Caco-2 (cell line): ENCODE measurements around the gene FAS. TPM values are rescaled to one million over a fixed set of nuclear protein-coding genes. Genes with fewer than 3 reads are reported as not detected.

ENCODE experiments used
- Bru-seq: library from RNA; stranded (reverse); fragments of 400-500 nt; gene quantifications from one replicate; lab custom pipeline; 2021; lab: Mats Ljungman, UMichigan
- BruChase-seq, 2 experiments: library from RNA; stranded (reverse); fragments of 400-500 nt; gene quantifications; one replicate each; lab custom pipeline; 2021; lab: Mats Ljungman, UMichigan
- BruUV-seq: library from RNA; stranded (reverse); fragments of 400-500 nt; replicated peaks from 2 replicates; lab custom pipeline; 2021; lab: Mats Ljungman, UMichigan
- CTCF ChIA-PET: fragments of 300-600 bp; sonication (Branson Sonifier 250); formaldehyde crosslinking; loops from one replicate; lab custom pipeline; 2022; ENCODE audit warnings: antibody characterized with exemption; lab: Charles Lee
- POLR2A ChIA-PET: fragments of 300-600 bp; sonication (Branson Sonifier 250); formaldehyde crosslinking; loops from one replicate; lab custom pipeline; 2022; ENCODE audit warnings: antibody characterized with exemption; lab: Charles Lee
- DNase-seq, 2 experiments: peaks; one replicate each; pipeline versions ENCODE4 v3.0.0 to v3.0.0-alpha.2; 2020 to 2022
- H3K27me3 ChIP-seq: replicated peaks from 2 replicates; pipeline ENCODE4 v1.6.0; 2011; ENCODE audit warnings: low read length; ENCODE audit not compliant: control insufficient read depth, insufficient read depth
- H3K36me3 ChIP-seq: 2 replicates; pipeline ENCODE4 v1.5.1; 2011; ENCODE audit warnings: low read length; ENCODE audit not compliant: control insufficient read depth, insufficient read depth
- H3K4me1 ChIP-seq: fragments of 250-450 bp; sonication (Bioruptor Pico); 2 replicates; pipeline ENCODE4 v1.5.1; 2020; ENCODE audit warnings: mild to moderate bottlenecking
- H3K4me3 ChIP-seq: 2 replicates; pipeline ENCODE4 v1.5.1; 2011; ENCODE audit warnings: low read depth, mild to moderate bottlenecking, control low read depth, low read length
- H3K9me3 ChIP-seq: fragments of 250-450 bp; sonication (Bioruptor Pico); 2 replicates; pipeline ENCODE4 v1.5.1; 2020; ENCODE audit warnings: mild to moderate bottlenecking, moderate library complexity
- H3K27ac Mint-ChIP-seq: one replicate; pipeline ENCODE4 v1.8.0; 2022; ENCODE audit warnings: mixed read lengths; ENCODE audit not compliant: unreplicated experiment
- H3K27me3 Mint-ChIP-seq: one replicate; pipeline ENCODE4 v1.8.0; 2022; ENCODE audit warnings: mixed read lengths; ENCODE audit not compliant: insufficient read depth, unreplicated experiment
- H3K36me3 Mint-ChIP-seq: one replicate; pipeline ENCODE4 v1.8.0; 2022; ENCODE audit warnings: mild to moderate bottlenecking, mixed read lengths; ENCODE audit not compliant: insufficient read depth, unreplicated experiment
- H3K4me1 Mint-ChIP-seq: one replicate; pipeline ENCODE4 v1.8.0; 2022; ENCODE audit warnings: low read depth, mixed read lengths; ENCODE audit not compliant: unreplicated experiment
- H3K4me3 Mint-ChIP-seq: one replicate; pipeline ENCODE4 v1.8.0; 2022; ENCODE audit warnings: mild to moderate bottlenecking, moderate library complexity, mixed read lengths; ENCODE audit not compliant: unreplicated experiment
- H3K9me3 Mint-ChIP-seq: one replicate; pipeline ENCODE4 v1.8.0; 2022; ENCODE audit warnings: mixed read lengths; ENCODE audit not compliant: unreplicated experiment
- CTCF ChIP-seq, 2 experiments: fragments of 200-600 bp in 1 of 2; IDR thresholded peaks; 1 replicate in 1 of 2; 2 replicates in 1 of 2; pipeline versions ENCODE4 v1.5.1 to v1.8.0; 2011 to 2022; ENCODE audit warnings: antibody characterized with exemption in 1 of 2, control low read depth in 1 of 2, inconsistent platforms in 1 of 2, low read depth in 1 of 2, low read length in 1 of 2, mild to moderate bottlenecking in 1 of 2, moderate library complexity in 1 of 2; ENCODE audit not compliant: insufficient read depth in 1 of 2, severe bottlenecking in 1 of 2, unreplicated experiment in 1 of 2
- intact Hi-C: fragments of 100-400 bp; cut with micrococcal nuclease; formaldehyde crosslinking; loops from one replicate; pipeline ENCODE4 v1.10.0; 2022; ENCODE audit not compliant: unreplicated experiment
- long read RNA-seq: library from polyadenylated mRNA; stranded (forward); transcript quantifications from one replicate; pipeline ENCODE4 v2.0.0, GENCODE V29; 2022
- total RNA-seq: library from RNA; stranded (reverse); gene quantifications from 2 replicates; pipeline ENCODE4 v1.2.3, GENCODE V29; 2022

The FAS gene
- total RNA-seq (not detected in 2 replicates), Bru-seq, nascent RNA (percentile 8 among the genes with signal in this experiment), BruChase-seq, experiment 1, labeled RNA remaining after a 2-hour chase (percentile 10 among the genes with signal in this experiment), BruChase-seq, experiment 2, labeled RNA remaining after a 6-hour chase (percentile 9 among the genes with signal in this experiment)
- long read RNA-seq = 0 reads

- no peaks in the 10 kb centered on the region for H3K36me3 Mint-ChIP-seq
- intact Hi-C loops = no loop called here
- ChIA-PET POLR2A (no interaction called here), CTCF (interaction anchor here (0.6 to 1.2 kb wide), 2 partner anchors 58 to 994 kb away, joined by 3 read pairs; no protein-coding TSS in a partner anchor)
- Histone ChIP-seq H3K9me3 (no peaks in the 10 kb centered on the region), H3K27me3 (peaks cover 2% of the 10 kb centered on the region; the same call in 1 of the 2 replicates), H3K4me3 (peak within 1 kb of the TSS; percentile 36), H3K4me1 (peaks cover 5% of the 10 kb centered on the region; the same call in 1 of the 2 replicates), H3K36me3 (no peaks in the 10 kb centered on the region)
- no TSS peak for BruUV-seq
- DNase-seq = peak in 1 of 2 experiments; percentile 13
- no peak for TF ChIP-seq CTCF (IDR thresholded peaks at IDR 0.05; ENCODE audit: insufficient read depth in 1 of 2, low read depth in 1 of 2, low read length in 1 of 2, severe bottlenecking in 1 of 2, unreplicated experiment in 1 of 2)
- H3K27ac Mint-ChIP-seq = no peak within 1 kb of the TSS
- H3K4me1 Mint-ChIP-seq = no peaks in the 10 kb centered on the region
- H3K9me3 Mint-ChIP-seq = no peaks in the 10 kb centered on the region
- H3K4me3 Mint-ChIP-seq = peak within 1 kb of the TSS; percentile 84
- peaks cover 29% of the 10 kb centered on the region for H3K27me3 Mint-ChIP-seq
Measured at GRCh38 chr10:88990384-88991160, at the start of gene FAS. TSS of gene FAS (plus strand) at chr10:88990798. CDS start at chr10:88990877, 79 bp downstream.

- Mint-ChIP-seq H3K27me3 (peaks cover 7% of the 10 kb centered on the region), H3K36me3 (no peaks in the 10 kb centered on the region), H3K4me1 (no peaks in the 10 kb centered on the region), H3K4me3 (no peak overlapping the region), H3K9me3 (no peaks in the 10 kb centered on the region), H3K27ac (no peak overlapping the region)
- no TSS peak for BruUV-seq
- intact Hi-C loops = no loop called here
- H3K4me3 ChIP-seq = no peak overlapping the region
- no peaks in the 10 kb centered on the region for H3K9me3 ChIP-seq
- POLR2A ChIA-PET = no interaction called here
- H3K36me3 ChIP-seq = no peaks in the 10 kb centered on the region
- TF ChIP-seq CTCF (IDR thresholded peaks at IDR 0.05; ENCODE audit: insufficient read depth in 1 of 2, low read depth in 1 of 2, low read length in 1 of 2, severe bottlenecking in 1 of 2, unreplicated experiment in 1 of 2) = no peak
- no peak for DNase-seq
- no peaks in the 10 kb centered on the region for H3K4me1 ChIP-seq
- H3K27me3 ChIP-seq = no peaks in the 10 kb centered on the region
- CTCF ChIA-PET = no interaction called here
Measured at GRCh38 chr10:88941026-88941425, 49.6 kb upstream of the FAS start.

GRCh38 chr10:88943778-88944177 lies 46.8 kb upstream of the FAS start:
- H3K36me3 Mint-ChIP-seq = no peaks in the 10 kb centered on the region
- DNase-seq = no peak
- peaks cover 10% of the 10 kb centered on the region for H3K27me3 Mint-ChIP-seq
- intact Hi-C loops = no loop called here
- H3K4me1 Mint-ChIP-seq = no peaks in the 10 kb centered on the region
- ChIA-PET CTCF (interaction anchor here (1.6 kb wide), 1 partner anchor 11 kb away, joined by 4 read pairs; no protein-coding TSS in a partner anchor), POLR2A (no interaction called here)
- H3K27ac Mint-ChIP-seq = no peak overlapping the region
- Histone ChIP-seq H3K9me3 (no peaks in the 10 kb centered on the region), H3K27me3 (peaks cover under 1% of the 10 kb centered on the region), H3K4me1 (no peaks in the 10 kb centered on the region), H3K4me3 (no peak overlapping the region), H3K36me3 (no peaks in the 10 kb centered on the region)
- no peak for TF ChIP-seq CTCF (IDR thresholded peaks at IDR 0.05; ENCODE audit: insufficient read depth in 1 of 2, low read depth in 1 of 2, low read length in 1 of 2, severe bottlenecking in 1 of 2, unreplicated experiment in 1 of 2)
- no peak overlapping the region for H3K4me3 Mint-ChIP-seq
- H3K9me3 Mint-ChIP-seq = no peaks in the 10 kb centered on the region
- BruUV-seq = no TSS peak
